HuH-7 (cell line): ENCODE results near the gene MT1F.
"Not testable (repeated sequence)": the region's sequence is repeated elsewhere in the genome, so short reads cannot be mapped to it uniquely, and the experiment has no call there.

Experiments used
- DNase-seq: peaks from one replicate; pipeline ENCODE4 v3.0.0; 2011; ENCODE audit warnings: low spot score

MT1F gene

GRCh38 chr16:56645311-56645710 is 12.4 kb upstream of the MT1F start:
- DNase-seq: no peak

DNA sequence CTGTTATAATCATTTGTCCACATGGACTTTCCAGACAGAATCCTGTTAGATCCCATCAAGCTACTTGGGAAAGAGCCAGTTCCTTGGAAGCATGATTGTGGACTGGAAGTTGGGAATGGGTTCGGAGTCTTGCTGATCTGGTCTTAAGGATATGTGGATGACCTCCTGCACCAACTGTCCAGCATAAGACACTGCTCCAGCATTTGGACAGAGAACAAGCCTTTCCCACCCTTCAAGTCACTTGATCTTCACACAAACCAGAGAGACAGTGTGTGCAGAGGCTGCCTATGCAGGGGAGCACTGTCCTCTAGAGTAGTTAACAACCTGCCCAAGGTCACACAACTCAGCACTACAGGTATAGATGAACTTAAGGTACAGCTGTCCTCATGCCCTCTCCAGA is 11.9 kb upstream of the MT1F start:
- no peak for DNase-seq

- no peak for DNase-seq
Observed at GRCh38 chr16:56647641-56648431, 9.9 kb upstream of the MT1F start.

GRCh38 chr16:56649271-56649670 is 8.5 kb upstream of the MT1F start:
- DNase-seq: no peak

DNA sequence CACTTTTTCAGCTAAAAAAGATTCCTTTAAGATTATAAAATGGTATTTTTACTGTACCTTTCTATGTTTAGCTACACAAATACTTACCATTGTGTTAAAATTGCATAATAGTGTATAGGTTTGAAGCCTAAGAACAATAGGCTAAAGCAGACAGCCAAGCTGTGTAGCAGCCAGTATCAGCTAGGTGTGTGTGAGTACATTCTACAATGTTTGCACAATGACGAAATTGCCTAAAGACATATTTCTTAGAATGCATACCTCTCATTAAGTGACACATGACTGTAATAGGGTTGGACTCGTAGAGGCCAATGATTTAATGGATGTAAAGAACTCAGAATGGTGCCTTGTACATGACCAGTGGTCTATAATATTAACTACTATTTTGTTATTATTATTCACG is 7.9 kb upstream of the MT1F start:
- no peak for DNase-seq

GRCh38 chr16:56651586-56651985 is 6.2 kb upstream of the MT1F start, which contains the start of gene MT1B:
TSS of gene MT1B (plus strand) at chr16:56651886. CDS start at chr16:56651954, 68 bp downstream.
- DNase-seq: no peak

GRCh38 chr16:56652600-56652999 is 5.2 kb upstream of the MT1F start:
- DNase-seq: no peak

GRCh38 chr16:56653218-56653617 is 4.5 kb upstream of the MT1F start:
- DNase-seq: no peak

DNA sequence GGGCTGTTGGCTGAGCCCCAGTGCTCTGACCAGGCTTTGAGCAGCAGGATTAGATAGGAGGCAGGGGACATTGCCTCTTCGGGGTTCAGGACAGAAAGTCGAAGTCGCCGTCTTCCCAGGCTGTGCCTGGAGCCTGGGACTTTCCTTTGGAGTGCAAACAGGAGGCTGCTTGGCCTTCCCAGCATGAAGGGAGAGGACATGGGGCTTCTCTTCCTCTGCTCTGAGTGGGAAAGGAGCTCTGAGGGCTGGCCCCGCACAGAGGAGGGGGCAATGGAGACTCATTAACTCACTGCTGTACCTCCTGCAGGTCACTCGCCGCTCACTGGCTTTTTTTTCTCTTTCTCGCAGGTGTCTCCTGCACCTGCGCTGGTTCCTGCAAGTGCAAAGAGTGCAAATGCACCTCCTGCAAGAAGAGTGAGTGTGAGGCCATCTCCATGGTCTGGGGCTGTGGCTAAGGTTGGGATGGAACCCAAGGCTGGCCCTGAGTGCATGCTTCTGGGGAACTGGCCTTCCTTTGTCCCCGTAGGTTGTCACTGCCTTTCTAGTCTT is 642 bp downstream of the MT1F start:
- no peak for DNase-seq

DNA sequence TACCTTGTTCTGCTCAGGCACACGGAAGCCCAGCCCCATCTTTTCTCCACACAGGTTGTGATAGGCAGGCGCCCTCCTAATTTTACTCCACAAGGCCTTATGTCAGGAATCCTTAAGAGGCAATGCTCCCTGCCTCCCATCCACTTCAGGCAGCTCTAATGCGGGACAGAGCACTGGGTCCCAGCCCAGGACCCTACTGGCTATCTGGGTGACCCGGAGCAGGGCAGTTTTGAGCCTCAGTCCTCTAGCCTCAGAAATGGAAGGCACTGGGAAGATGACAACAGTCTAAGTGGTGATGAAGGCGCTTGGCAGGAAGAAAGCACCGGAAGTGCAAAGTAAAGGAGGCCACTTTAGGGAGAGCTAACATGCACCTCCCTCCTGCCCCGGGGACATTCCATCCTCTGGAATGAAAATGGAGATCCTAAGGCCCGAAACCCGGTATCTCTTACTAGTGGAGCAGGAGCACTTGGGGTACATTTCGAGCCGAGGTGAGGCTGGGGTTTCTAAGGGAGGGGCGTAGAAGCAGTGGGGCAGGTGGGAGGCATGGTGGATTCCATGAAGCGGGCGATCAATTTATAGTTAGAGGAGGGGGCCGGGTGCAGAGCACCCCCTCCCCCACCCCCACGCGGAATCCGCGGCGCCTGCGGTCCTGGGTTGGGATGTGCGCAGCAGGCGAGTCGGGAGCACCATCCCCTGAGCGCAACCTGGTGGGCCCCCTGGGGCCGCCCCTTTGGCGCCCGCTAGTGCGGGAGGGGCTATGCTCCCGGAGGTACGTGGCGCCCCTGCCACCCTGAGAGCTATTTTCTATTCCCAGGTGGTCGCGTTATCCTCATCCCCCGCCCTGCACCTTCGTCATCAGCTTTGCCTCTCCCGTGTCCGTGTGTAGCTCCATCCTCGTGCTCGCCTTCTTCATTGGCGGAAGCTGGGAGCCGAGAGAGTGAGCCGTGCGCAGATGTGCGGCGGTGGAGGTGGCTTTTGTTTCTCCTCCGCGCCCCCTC is 4.9 kb downstream of the MT1F start:
- no peak for DNase-seq

DNA sequence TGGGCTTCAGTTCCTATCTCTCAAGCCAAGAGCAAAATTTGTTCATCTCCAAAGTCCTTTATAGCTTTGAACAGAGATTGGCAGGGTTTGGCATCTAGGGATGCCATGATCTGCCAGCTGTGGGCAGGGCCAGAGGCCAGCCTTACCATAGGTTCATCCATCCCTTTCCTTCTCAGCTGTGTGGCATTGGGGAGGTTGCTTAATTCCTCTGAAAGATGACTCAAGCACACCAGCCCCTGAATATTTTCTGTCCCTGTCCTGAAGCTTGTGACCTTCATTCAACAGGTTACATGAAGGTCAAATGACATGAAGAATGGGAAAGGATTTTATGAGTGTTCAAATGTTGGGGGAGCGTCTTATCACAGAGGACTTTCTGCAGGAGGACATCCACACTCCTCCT is 6.7 kb downstream of the MT1F start:
- no peak for DNase-seq

DNA sequence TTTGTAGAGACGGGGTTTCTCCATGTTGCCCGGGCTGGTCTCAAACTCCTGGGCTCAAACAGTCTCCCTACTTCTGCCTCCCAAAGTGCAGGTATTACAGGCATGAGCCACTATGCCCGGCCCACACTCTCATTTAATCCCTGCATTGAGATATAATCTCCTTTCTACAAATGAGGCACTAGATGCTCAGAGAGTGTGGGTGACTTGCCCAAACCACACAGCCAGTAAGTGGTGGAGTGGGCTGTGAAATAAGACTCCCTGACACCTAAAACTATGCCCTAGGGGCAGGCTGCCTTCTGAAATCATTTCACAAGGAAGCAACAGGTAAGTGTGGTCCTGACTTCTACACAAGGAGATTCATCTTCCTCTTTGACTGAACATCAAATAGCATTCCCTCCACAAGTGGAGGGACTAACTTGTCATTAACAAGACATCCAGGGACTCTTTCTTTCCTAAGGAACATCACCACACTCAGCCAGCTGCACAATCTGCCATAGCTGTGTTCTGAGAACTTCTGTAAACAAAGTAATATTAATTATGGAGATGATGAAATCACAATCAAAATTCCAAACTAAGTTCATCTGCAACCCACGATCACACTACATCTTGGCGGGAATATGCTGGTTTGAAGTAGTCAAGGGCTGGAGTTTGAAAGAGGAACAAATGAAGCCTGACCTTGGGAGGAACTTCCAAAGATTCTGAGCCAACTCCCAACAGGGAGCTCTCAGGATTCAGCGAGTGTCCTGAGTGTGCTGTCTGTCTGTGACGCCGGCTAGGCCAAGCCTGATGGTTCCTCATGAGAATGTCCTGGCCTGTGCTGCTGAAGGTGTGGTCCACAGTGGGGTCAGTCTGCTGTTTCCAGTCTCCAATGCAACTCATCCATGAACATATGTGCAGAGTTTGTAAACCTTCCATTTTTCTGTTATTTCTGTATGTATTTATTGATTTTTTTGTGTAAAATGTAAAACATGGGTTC is 7.8 kb downstream of the MT1F start:
- DNase-seq: not testable (repeated sequence)

DNA sequence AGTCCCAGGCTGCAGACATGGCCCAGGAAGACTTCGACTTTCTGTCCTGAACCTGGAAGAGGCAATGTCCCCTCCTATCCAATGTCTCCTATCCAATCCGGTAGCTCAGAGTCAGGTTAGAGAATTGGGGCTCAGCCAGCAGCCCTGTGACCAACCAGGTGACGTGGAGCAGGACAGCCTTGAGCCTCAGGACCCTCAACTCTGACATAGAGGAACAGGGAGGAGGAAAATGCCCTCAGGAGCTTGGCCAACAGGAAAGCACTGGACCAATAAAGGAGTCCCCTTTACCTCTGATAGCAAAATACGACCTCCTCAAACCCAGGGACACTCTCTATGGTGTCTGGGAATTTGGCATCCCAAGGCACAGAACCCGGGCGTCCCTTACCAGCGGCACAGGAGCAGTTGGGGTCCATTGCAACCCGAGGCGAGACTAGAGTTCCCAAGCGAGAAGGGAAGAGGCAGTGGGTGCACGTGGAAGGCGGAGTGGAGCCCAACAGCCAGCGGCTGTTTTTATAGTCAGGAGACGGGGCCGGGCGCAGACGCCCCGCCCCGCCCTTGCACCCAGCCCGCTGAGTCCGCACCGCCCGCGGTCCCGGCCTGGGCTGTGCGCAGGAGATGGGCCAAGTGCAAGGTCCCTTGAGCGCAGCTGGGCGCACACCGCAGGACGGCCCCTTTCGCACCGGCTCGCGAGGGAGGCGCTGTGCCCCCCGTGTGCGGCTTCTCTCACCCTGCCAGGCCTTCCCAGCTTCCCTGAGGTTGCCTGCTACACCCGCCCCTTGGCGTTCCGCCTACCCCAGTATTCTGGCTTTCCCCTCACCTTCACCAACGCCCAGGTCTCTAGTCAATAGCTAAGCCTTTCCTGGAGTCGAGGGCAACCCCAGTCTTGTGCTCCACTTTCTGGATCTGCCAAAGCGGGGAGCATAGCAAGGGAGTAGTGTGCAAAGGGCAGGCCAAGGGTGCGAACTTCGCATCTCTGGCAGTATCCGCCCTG is 10.1 kb downstream of the MT1F start, which contains the start of gene MT1G:
MT1G (minus strand) TSS at position 485 of the 991 bp plus-strand sequence; CDS start at position 413, 72 bp downstream.
- no peak for DNase-seq

DNA sequence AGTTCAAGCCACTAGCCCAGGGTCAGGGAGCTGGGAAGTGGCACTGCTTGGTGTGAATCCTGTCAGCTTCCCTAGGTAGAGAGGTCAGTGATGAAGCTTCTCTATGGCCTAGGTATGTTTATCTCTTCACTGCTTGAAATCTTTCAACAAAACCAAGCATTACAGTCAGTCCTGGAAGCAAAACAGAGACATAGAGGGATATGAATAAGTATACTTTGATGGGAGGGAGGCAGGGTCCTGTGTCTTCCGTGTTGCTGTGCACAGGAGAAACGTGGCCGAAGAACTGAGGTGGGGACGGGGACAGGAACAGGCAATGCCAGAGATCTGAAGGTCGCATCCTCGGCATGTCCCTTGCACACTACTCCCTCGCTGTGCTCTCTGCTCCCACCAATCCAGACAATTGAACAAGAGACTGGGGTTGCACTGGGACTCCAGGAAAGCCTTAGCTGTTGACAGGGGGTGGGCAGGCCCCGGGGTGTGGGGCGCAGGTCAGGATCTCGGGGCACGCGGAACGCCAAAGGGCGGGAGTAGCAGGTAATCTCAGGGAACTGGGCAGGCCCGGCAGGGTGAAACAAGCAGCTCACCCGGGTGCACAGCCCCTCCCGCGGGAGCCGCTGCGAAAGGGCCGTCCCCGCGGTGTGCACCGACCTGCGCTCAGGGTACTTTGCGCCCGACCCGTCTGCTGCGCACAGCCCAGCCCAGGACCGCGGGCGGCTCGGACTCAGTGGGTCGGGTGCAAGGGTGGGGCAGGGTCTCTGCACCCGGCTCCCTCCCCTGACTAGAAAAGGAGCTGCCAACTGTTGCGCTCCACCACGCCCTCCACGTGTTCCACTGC is 11.5 kb downstream of the MT1F start, which contains the start of gene MT1H:
MT1H (plus strand) TSS at position 810 of the 835 bp plus-strand sequence. CDS start 71 bp downstream, outside the sequence.
- DNase-seq: no peak

GRCh38 chr16:56669840-56670619 is 12.3 kb downstream of the MT1F start:
- DNase-seq: no peak

DNA sequence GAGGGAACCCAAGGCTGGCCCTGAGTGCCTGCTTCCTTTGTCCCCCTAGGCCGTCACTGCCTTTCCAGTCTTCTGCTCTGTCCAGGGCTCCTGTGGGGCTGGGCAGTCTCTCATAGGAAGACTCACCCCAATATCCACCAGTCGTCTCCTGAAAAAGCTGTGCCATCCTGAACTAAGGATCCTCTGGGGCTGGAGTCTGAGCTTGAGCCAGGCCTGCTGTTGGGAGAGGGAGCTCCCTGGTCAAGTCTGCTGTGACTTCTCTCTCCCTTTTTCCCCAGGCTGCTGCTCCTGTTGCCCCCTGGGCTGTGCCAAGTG is 12.8 kb downstream of the MT1F start:
- DNase-seq: no peak

DNA sequence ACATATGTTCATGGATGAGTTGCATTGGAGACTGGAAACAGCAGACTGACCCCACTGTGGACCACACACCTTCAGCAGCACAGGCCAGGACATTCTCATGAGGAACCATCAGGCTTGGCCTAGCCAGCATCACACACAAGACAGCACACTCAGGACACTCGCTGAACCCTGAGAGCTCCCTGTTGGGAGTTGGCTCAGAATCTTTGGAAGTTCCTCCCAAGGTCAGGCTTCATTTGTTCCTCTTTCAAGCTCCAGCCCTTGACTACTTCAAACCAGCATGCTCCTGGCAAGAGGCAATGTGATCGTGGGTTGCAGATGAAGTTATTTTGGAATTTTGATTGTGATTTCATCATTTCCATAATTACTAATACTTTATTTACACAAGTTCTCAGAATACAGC is 13.9 kb downstream of the MT1F start:
- DNase-seq: not testable (repeated sequence)

- not testable (repeated sequence) for DNase-seq
Observed at GRCh38 chr16:56672171-56672570, 14.4 kb downstream of the MT1F start.
